Karpas-422 (cell line): ENCODE results near the gene BRS3. TPM values are rescaled to one million over a fixed set of nuclear protein-coding genes. Genes with fewer than 3 reads are reported as not detected.
A peak's percentile ranks its signal among the peaks of the same experiment; 100 is the strongest.

Experiments used
- DNase-seq: peaks from one replicate; pipeline ENCODE4 v3.0.0-alpha.2; 2015
- H2AFZ ChIP-seq: fragments of 200-600 bp; sonication (generic); 2 replicates; pipeline ENCODE4 v1.6.1; 2014; ENCODE audit warnings: antibody characterized with exemption, low read length, mixed read lengths
- H3K27ac ChIP-seq: fragments of 200-600 bp; sonication (generic); 2 replicates; pipeline ENCODE4 v1.5.1; 2014; ENCODE audit warnings: mild to moderate bottlenecking, low read length, moderate library complexity
- H3K27me3 ChIP-seq: fragments of 200-600 bp; sonication (generic); 2 replicates; pipeline ENCODE4 v1.6.1; 2014; ENCODE audit warnings: low read length, mixed read lengths
- H3K36me3 ChIP-seq: fragments of 200-600 bp; sonication (generic); 2 replicates; pipeline ENCODE4 v1.6.1; 2014; ENCODE audit warnings: low read length, mixed read lengths; ENCODE audit not compliant: insufficient read depth
- H3K4me1 ChIP-seq: fragments of 200-600 bp; sonication (generic); 2 replicates; pipeline ENCODE4 v1.6.1; 2014; ENCODE audit warnings: mild to moderate bottlenecking, low read length, mixed read lengths
- H3K4me2 ChIP-seq: fragments of 200-600 bp; sonication (generic); 2 replicates; pipeline ENCODE4 v1.6.1; 2014; ENCODE audit warnings: low read length, low read depth, mild to moderate bottlenecking; ENCODE audit not compliant: poor library complexity, severe bottlenecking
- H3K4me3 ChIP-seq: fragments of 200-600 bp; sonication (generic); 2 replicates; pipeline ENCODE4 v1.5.1; 2014; ENCODE audit warnings: mild to moderate bottlenecking, antibody characterized with exemption, low read length, mixed read lengths
- H3K79me2 ChIP-seq: fragments of 200-600 bp; sonication (generic); 2 replicates; pipeline ENCODE4 v1.6.1; 2014; ENCODE audit warnings: mild to moderate bottlenecking, low read length, mixed read lengths
- H3K9ac ChIP-seq: fragments of 200-600 bp; sonication (generic); 2 replicates; pipeline ENCODE4 v1.6.0; 2014; ENCODE audit warnings: low read length
- H3K9me2 ChIP-seq: fragments of 200-600 bp; sonication (generic), shearing (Covaris generic); replicated peaks from 2 replicates; pipeline ENCODE4 v1.6.0; 2014; ENCODE audit warnings: mild to moderate bottlenecking, low read length, moderate library complexity; ENCODE audit not compliant: insufficient read depth
- H3K9me3 ChIP-seq: fragments of 300-700, 200-600 bp; sonication (generic); 2 replicates; pipeline ENCODE4 v1.6.1; 2014; ENCODE audit warnings: low read length, mixed read lengths
- H4K20me1 ChIP-seq: fragments of 200-600 bp; sonication (generic); 2 replicates; pipeline ENCODE4 v1.6.1; 2014; ENCODE audit warnings: mild to moderate bottlenecking, antibody characterized with exemption, low read length, low read depth; ENCODE audit not compliant: insufficient read depth
- total RNA-seq: library from RNA; depleted of rRNA; stranded (reverse); fragments of >200 nt; shearing (Covaris generic); gene quantifications from 2 replicates; pipeline ENCODE4 v1.2.3, GENCODE V29; 2014; ENCODE audit warnings: low replicate concordance

The BRS3 gene
- total RNA-seq, 1 experiment from 2014 or later: not detected

DNA sequence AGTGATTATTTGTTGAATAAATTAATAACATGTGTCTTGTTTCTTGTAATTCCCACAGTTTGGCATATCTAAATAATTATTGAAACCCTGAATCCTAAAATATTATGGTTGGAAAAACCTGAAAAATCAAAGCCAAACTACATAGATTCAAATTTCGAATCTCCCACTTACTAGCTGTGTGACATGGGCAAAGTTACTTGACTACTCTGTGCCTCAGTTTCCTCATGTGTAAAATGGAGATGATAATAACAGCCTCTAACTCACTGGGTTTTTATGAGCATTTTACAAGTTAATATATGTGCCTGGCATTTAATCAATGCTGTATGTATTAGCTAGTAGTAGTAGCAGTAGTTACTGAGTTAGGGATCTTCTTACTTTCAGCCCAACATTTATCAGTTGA, 34.6 kb upstream of the BRS3 start:
- Histone ChIP-seq H4K20me1 (no peaks in the 10 kb centered on the region), H3K4me2 (no peak overlapping the region), H3K4me1 (no peaks in the 10 kb centered on the region), H3K4me3 (no peak overlapping the region), H2AFZ (no peak overlapping the region), H3K9me2 (no peaks in the 10 kb centered on the region), H3K79me2 (no peaks in the 10 kb centered on the region), H3K27ac (no peak overlapping the region), H3K36me3 (no peaks in the 10 kb centered on the region), H3K27me3 (no peaks in the 10 kb centered on the region), H3K9ac (no peak overlapping the region), H3K9me3 (no peaks in the 10 kb centered on the region)
- no peak for DNase-seq

DNA sequence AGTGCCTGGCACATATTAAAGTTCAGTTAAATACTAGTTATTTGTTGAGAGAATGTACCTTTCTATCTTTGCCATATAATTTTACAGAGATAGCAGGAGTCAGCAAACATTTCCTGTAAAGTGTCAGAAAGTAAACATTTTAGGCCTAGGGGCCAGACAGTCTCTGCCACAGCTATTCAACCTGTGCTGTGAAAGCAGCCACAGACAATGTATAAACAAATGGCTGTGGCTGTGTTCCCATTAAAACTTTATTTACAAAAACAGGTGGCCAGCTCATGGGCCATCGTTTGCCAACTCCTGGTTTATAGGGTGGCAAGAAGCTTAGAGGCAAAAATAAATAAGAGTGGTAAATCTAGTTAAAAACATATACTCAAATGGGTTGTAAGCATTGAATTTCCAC, 34.0 kb upstream of the BRS3 start:
- H3K79me2 ChIP-seq: no peaks in the 10 kb centered on the region
- no peaks in the 10 kb centered on the region for H3K9me3 ChIP-seq
- H3K4me3 ChIP-seq: no peak overlapping the region
- no peaks in the 10 kb centered on the region for H3K9me2 ChIP-seq
- H2AFZ ChIP-seq: no peak overlapping the region
- no peak for DNase-seq
- H3K27ac ChIP-seq: no peak overlapping the region
- no peaks in the 10 kb centered on the region for H3K4me1 ChIP-seq
- H3K4me2 ChIP-seq: no peak overlapping the region
- no peaks in the 10 kb centered on the region for H3K36me3 ChIP-seq
- no peaks in the 10 kb centered on the region for H3K27me3 ChIP-seq
- H4K20me1 ChIP-seq: no peaks in the 10 kb centered on the region
- no peak overlapping the region for H3K9ac ChIP-seq

DNA sequence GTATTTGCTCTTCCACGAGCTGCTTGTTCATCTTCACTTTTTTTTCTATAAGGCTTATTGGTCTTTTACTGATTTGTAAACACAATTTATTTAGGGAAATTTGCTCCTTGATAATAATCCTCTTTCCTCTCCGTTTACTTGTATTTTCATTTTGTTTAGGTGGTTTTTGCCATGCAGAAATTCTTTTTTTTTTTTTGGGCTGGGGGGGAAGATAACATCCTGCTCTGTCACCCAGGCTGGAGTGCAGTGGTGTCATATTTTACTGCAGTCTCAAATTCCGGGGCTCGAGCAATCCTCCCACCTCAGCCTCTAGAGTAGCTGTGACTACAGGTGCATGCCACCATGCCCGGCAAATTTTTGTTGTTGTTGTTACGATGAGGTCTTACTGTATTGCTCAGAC, 31.6 kb upstream of the BRS3 start:
- Histone ChIP-seq H4K20me1 (no peaks in the 10 kb centered on the region), H3K9me3 (no peaks in the 10 kb centered on the region), H3K27me3 (no peaks in the 10 kb centered on the region), H3K36me3 (no peaks in the 10 kb centered on the region), H3K27ac (no peak overlapping the region), H3K9ac (no peak overlapping the region), H3K4me1 (no peaks in the 10 kb centered on the region), H3K9me2 (no peaks in the 10 kb centered on the region), H3K79me2 (no peaks in the 10 kb centered on the region), H3K4me3 (no peak overlapping the region), H3K4me2 (no peak overlapping the region), H2AFZ (no peak overlapping the region)
- no peak for DNase-seq

- Histone ChIP-seq H3K27ac (no peak overlapping the region), H4K20me1 (no peaks in the 10 kb centered on the region), H3K9me3 (no peaks in the 10 kb centered on the region), H3K79me2 (no peaks in the 10 kb centered on the region), H3K36me3 (no peaks in the 10 kb centered on the region), H3K27me3 (no peaks in the 10 kb centered on the region), H3K4me2 (no peak overlapping the region), H3K9ac (no peak overlapping the region), H3K4me1 (no peaks in the 10 kb centered on the region), H3K9me2 (no peaks in the 10 kb centered on the region), H2AFZ (no peak overlapping the region), H3K4me3 (no peak overlapping the region)
- no peak for DNase-seq
Observed at GRCh38 chrX:136457303-136457917, 30.3 kb upstream of the BRS3 start.

GRCh38 chrX:136464589-136464988, 23.2 kb upstream of the BRS3 start:
- H3K27ac ChIP-seq: no peak overlapping the region
- no peaks in the 10 kb centered on the region for H3K36me3 ChIP-seq
- DNase-seq: no peak
- H2AFZ ChIP-seq: no peak overlapping the region
- no peaks in the 10 kb centered on the region for H3K9me3 ChIP-seq
- no peaks in the 10 kb centered on the region for H4K20me1 ChIP-seq
- no peaks in the 10 kb centered on the region for H3K79me2 ChIP-seq
- no peak overlapping the region for H3K4me3 ChIP-seq
- H3K4me2 ChIP-seq: no peak overlapping the region
- H3K4me1 ChIP-seq: no peaks in the 10 kb centered on the region
- no peaks in the 10 kb centered on the region for H3K27me3 ChIP-seq
- no peaks in the 10 kb centered on the region for H3K9me2 ChIP-seq
- H3K9ac ChIP-seq: no peak overlapping the region

DNA sequence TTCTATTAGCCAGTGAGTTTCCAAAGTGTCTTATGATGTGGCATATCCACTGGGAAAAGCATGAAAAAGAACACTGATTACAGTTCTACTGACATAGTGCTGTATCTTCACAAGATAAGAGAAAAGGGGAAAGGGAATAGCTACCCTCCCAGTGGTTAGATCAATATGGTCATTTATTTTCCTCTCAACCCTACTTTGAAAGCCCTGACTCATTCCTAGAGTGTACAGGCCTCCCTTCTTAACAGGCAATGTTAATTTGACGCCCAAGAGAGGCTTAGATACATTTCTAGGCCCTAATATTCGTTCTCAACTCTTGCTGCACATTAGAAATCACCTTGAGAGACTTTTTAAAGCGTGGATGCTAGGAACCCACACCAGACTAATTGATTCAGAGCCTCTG, 20.4 kb upstream of the BRS3 start:
- Histone ChIP-seq H3K36me3 (no peaks in the 10 kb centered on the region), H3K27ac (no peak overlapping the region), H3K27me3 (no peaks in the 10 kb centered on the region), H2AFZ (no peak overlapping the region), H4K20me1 (no peaks in the 10 kb centered on the region), H3K4me3 (no peak overlapping the region), H3K9ac (no peak overlapping the region), H3K4me1 (no peaks in the 10 kb centered on the region), H3K9me3 (no peaks in the 10 kb centered on the region), H3K4me2 (no peak overlapping the region), H3K9me2 (no peaks in the 10 kb centered on the region), H3K79me2 (no peaks in the 10 kb centered on the region)
- no peak for DNase-seq

- no peak overlapping the region for H2AFZ ChIP-seq
- no peak overlapping the region for H3K4me3 ChIP-seq
- H3K4me1 ChIP-seq: no peaks in the 10 kb centered on the region
- no peaks in the 10 kb centered on the region for H3K9me2 ChIP-seq
- DNase-seq: no peak
- H3K9me3 ChIP-seq: no peaks in the 10 kb centered on the region
- no peaks in the 10 kb centered on the region for H3K27me3 ChIP-seq
- H3K27ac ChIP-seq: no peak overlapping the region
- no peaks in the 10 kb centered on the region for H3K79me2 ChIP-seq
- no peak overlapping the region for H3K4me2 ChIP-seq
- H4K20me1 ChIP-seq: no peaks in the 10 kb centered on the region
- no peaks in the 10 kb centered on the region for H3K36me3 ChIP-seq
- no peak overlapping the region for H3K9ac ChIP-seq
Observed at GRCh38 chrX:136468391-136469103, 19.2 kb upstream of the BRS3 start.

DNA sequence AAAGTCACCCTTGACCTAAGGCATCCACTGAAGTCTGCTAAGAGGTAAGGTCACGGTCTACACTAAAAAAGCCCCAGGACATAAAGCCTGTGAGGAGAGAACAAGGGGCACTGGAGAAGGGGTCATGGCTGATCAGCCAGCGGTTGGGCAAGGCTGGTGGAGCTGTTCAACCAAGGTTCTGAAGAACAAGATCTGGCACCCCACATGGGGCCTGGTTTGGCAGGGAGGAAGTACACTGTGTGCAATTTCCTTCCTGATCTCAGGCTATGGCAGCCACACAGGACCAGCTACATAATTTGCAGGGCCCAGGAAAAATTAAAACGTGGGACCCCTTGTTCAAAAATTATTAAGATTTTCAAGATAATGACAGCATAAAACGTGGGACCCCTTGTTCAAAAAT, 14.1 kb upstream of the BRS3 start:
- no peaks in the 10 kb centered on the region for H3K9me3 ChIP-seq
- peak; percentile 25 for DNase-seq
- no peak overlapping the region for H3K4me3 ChIP-seq
- no peak overlapping the region for H3K27ac ChIP-seq
- no peaks in the 10 kb centered on the region for H3K79me2 ChIP-seq
- H3K9ac ChIP-seq: no peak overlapping the region
- H2AFZ ChIP-seq: no peak overlapping the region
- no peaks in the 10 kb centered on the region for H3K9me2 ChIP-seq
- H3K36me3 ChIP-seq: no peaks in the 10 kb centered on the region
- peaks cover 13% of the 10 kb centered on the region for H3K4me1 ChIP-seq
- H3K27me3 ChIP-seq: no peaks in the 10 kb centered on the region
- no peaks in the 10 kb centered on the region for H4K20me1 ChIP-seq
- H3K4me2 ChIP-seq: no peak overlapping the region
